ENCODE data around the gene CARD18. TPM values are rescaled to one million over a fixed set of nuclear protein-coding genes. Genes with fewer than 3 reads are reported as not detected.

Gene CARD18
- polyA plus RNA-seq, 1 donor, result not detected

Other genes with a start within 250 kb of the CARD18 start
- 0.65 TPM for gene CASP12, start 241.3 kb downstream of the CARD18 start, polyA plus RNA-seq (ENCODE audit: insufficient read length)
- gene CASP4, start 171.2 kb downstream of the CARD18 start, polyA plus RNA-seq (ENCODE audit: insufficient read length), result 20.1 TPM
- gene CASP5, start 116.6 kb downstream of the CARD18 start, polyA plus RNA-seq (ENCODE audit: insufficient read length), result not detected
- 3.1 TPM for gene CASP1, start 104.6 kb downstream of the CARD18 start, polyA plus RNA-seq (ENCODE audit: insufficient read length)
- gene CARD16, start 94.4 kb downstream of the CARD18 start, polyA plus RNA-seq (ENCODE audit: insufficient read length), result 0.70 TPM

Data from left kidney (tissue), 1 donor.